K562 (cell line): ENCODE measurements around the gene DUSP16. TPM values are rescaled to one million over a fixed set of nuclear protein-coding genes. Genes with fewer than 3 reads are reported as not detected.

Source experiments
- ATAC-seq: fragments of 200-7000 bp; cut with Tn5 transposase; 3 replicates; pipeline ENCODE4 v1.9.1; 2020; ENCODE audit warnings: moderate library complexity
- BruUV-seq: library from RNA; stranded (reverse); fragments of 400-500 nt; replicated peaks from 2 replicates; lab custom pipeline; 2021; lab: Mats Ljungman, UMichigan
- CTCF ChIA-PET: fragments of 300-600 bp; formaldehyde crosslinking; extraction: SDS; loops from one replicate; lab custom pipeline; 2021; ENCODE audit warnings: low intra/inter-chr PET ratio; lab: Yijun Ruan, JAX
- POLR2A ChIA-PET: fragments of 300-600, 350-650 bp; sonication (Branson Sonifier 250); formaldehyde crosslinking; extraction: SDS; loops from one replicate; lab custom pipeline; 2021; ENCODE audit warnings: antibody characterized with exemption, inconsistent platforms; lab: Yijun Ruan, JAX
- DNase-seq, 4 experiments: peaks; one replicate each; pipeline versions ENCODE4 v3.0.0 to v3.0.0-alpha.2; 2011 to 2018; ENCODE audit warnings: low spot score in 3 of 4, mixed read lengths in 3 of 4; ENCODE audit errors: extremely low read depth in 1 of 4
- FAIRE-seq: peaks from 2 replicates; lab custom pipeline; 2011; peaks lifted over from hg19 to GRCh38; lab: Jason Lieb, UNC
- H2AFZ ChIP-seq: 2 replicates; pipeline ENCODE4 v1.6.0; 2011; ENCODE audit warnings: low read depth, low read length, control low read depth, inconsistent platforms
- H3K27ac ChIP-seq: fragments of 200-600 bp; 3 replicates; pipeline ENCODE4 v1.8.0; 2011; ENCODE audit warnings: low read depth, mild to moderate bottlenecking, control low read depth, inconsistent platforms, low read length, moderate library complexity, mixed read lengths; ENCODE audit errors: extremely low read depth
- H3K27me3 ChIP-seq, 2 experiments: fragments of 300-600 bp in 1 of 2; 2 replicates in 1 of 2; 3 replicates in 1 of 2; pipeline versions ENCODE4 v1.6.0 to v1.8.0; 2011; ENCODE audit warnings: inconsistent platforms in 2 of 2, low read length in 2 of 2, mild to moderate bottlenecking in 1 of 2, mixed read lengths in 1 of 2, moderate library complexity in 1 of 2; ENCODE audit not compliant: control insufficient read depth in 2 of 2, insufficient read depth in 2 of 2
- H3K36me3 ChIP-seq: fragments of 300-600 bp; 3 replicates; pipeline ENCODE4 v1.8.0; 2011; ENCODE audit warnings: mild to moderate bottlenecking, low read length, inconsistent platforms; ENCODE audit not compliant: control insufficient read depth, insufficient read depth
- H3K4me1 ChIP-seq, 2 experiments: fragments of 200-600 bp in 1 of 2; replicated peaks in 1 of 2; 2 replicates in 1 of 2; 3 replicates in 1 of 2; pipeline versions ENCODE4 v1.5.1 to v1.8.0; 2011; ENCODE audit warnings: inconsistent platforms in 2 of 2, low read length in 2 of 2, mild to moderate bottlenecking in 1 of 2, mixed read lengths in 1 of 2, moderate library complexity in 1 of 2; ENCODE audit not compliant: control insufficient read depth in 2 of 2, insufficient read depth in 2 of 2
- H3K4me2 ChIP-seq: 2 replicates; pipeline ENCODE4 v1.6.1; 2011; ENCODE audit warnings: low read length, control low read depth, inconsistent platforms, mixed read lengths; ENCODE audit not compliant: insufficient read depth
- H3K4me3 ChIP-seq: fragments of 200-600 bp; sonication (generic), shearing (Covaris generic); 2 replicates; pipeline ENCODE4 v1.5.1; 2016; ENCODE audit warnings: control low read depth, inconsistent platforms
- H3K79me2 ChIP-seq: fragments of 200-600 bp; 3 replicates; pipeline ENCODE4 v1.8.0; 2011; ENCODE audit warnings: low read length, inconsistent platforms; ENCODE audit not compliant: control insufficient read depth, insufficient read depth
- H3K9ac ChIP-seq, 2 experiments: 2 replicates each; pipeline versions ENCODE4 v1.6.0 to v1.6.1; 2011; ENCODE audit warnings: low read depth in 2 of 2, low read length in 2 of 2, control low read depth in 1 of 2, inconsistent platforms in 1 of 2, mild to moderate bottlenecking in 1 of 2, mixed read lengths in 1 of 2; ENCODE audit not compliant: insufficient read depth in 1 of 2
- H3K9me1 ChIP-seq: one replicate; pipeline ENCODE4 v1.6.0; 2011; ENCODE audit warnings: inconsistent platforms, mild to moderate bottlenecking, low read length, moderate library complexity; ENCODE audit not compliant: control insufficient read depth, insufficient read depth
- H3K9me3 ChIP-seq: replicated peaks from 2 replicates; pipeline ENCODE4 v1.5.1; 2011; ENCODE audit warnings: low read depth, low read length, inconsistent platforms; ENCODE audit not compliant: control insufficient read depth, insufficient read depth
- H4K20me1 ChIP-seq: replicated peaks from 2 replicates; pipeline ENCODE4 v1.6.1; 2011; ENCODE audit warnings: low read length, inconsistent platforms, mixed read lengths; ENCODE audit not compliant: control insufficient read depth, insufficient read depth
- CTCF ChIP-seq, 3 experiments: IDR thresholded peaks in 2 of 3; conservative IDR thresholded peaks in 1 of 3; 2 replicates each; pipeline ENCODE4 v1.5.1; 2011 to 2012; ENCODE audit warnings: low read length in 3 of 3, mild to moderate bottlenecking in 3 of 3, control low read depth in 2 of 3, improper control_type of control experiment in 1 of 3, inconsistent platforms in 1 of 3, low read depth in 1 of 3, mixed read lengths in 1 of 3, moderate library complexity in 1 of 3; ENCODE audit not compliant: insufficient read depth in 2 of 3
- DIDO1 ChIP-seq: fragments of 450-650 bp; IDR thresholded peaks from 2 replicates; pipeline ENCODE4 v1.6.1; 2016; ENCODE audit warnings: low read depth, missing biosample characterization, missing genetic modification characterization
- FOSL1 ChIP-seq: fragments of 200-800 bp; sonication (Bioruptor generic); conservative IDR thresholded peaks from 2 replicates; pipeline ENCODE4 v1.6.1; 2016; ENCODE audit warnings: missing genetic modification characterization, missing compliant biosample characterization
- ILK ChIP-seq: fragments of 450-650 bp; IDR thresholded peaks from 2 replicates; pipeline ENCODE4 v1.6.1; 2016; ENCODE audit warnings: missing genetic modification characterization, low read depth, mild to moderate bottlenecking, missing compliant biosample characterization, moderate library complexity, borderline replicate concordance
- USF1 ChIP-seq: sonication (generic); formaldehyde crosslinking; IDR thresholded peaks from 2 replicates; pipeline ENCODE4 v1.9.0; 2022; ENCODE audit warnings: mild to moderate bottlenecking, missing genetic modification reagents
- WHSC1 ChIP-seq: IDR thresholded peaks from one replicate; pipeline ENCODE4 v1.6.1; 2012; ENCODE audit warnings: low read length, control low read depth, inconsistent platforms
- ZNF274 ChIP-seq: IDR thresholded peaks from 2 replicates; pipeline ENCODE4 v1.6.1; 2011; ENCODE audit warnings: low read depth, mild to moderate bottlenecking, low read length, moderate library complexity, borderline replicate concordance
- WGBS: fragments of 100-300 bp; shearing (Covaris generic); methylation state at CpG from one replicate; pipeline ENCODE4 v1.1.6; 2016; ENCODE audit warnings: low coverage, mixed read lengths; ENCODE audit not compliant: insufficient coverage; ENCODE audit errors: missing lambda C conversion rate; 5-methylcytosine and 5-hydroxymethylcytosine counted together
- in situ Hi-C: fragments of 300-500 bp; cut with MboI; formaldehyde crosslinking; loops from 4 replicates; pipeline ENCODE4 v1.15.0; 2018; ENCODE audit warnings: inconsistent platforms, mixed read lengths
- intact Hi-C: fragments of 100-400 bp; cut with micrococcal nuclease; formaldehyde crosslinking; loops from 2 replicates; pipeline ENCODE4 v1.14.2; 2022
- polyA plus RNA-seq, 8 experiments: library from polyadenylated mRNA; depleted of rRNA in 4 of 8; stranded (reverse) in 5 of 8; unstranded in 3 of 8; fragments of >200 nt; fragmentation: Nextera tagmentation in 2 of 8; fragmentation: Illumina TruSeq in 1 of 8; extraction: Ambion mirVana in 2 of 8; extraction: Trizol in 1 of 8; gene quantifications; 2 replicates each; pipeline versions ENCODE4 v1.2.1 to v1.2.3, GENCODE V29; 2011 to 2014; ENCODE audit warnings: inconsistent platforms in 1 of 8, missing spikeins in 1 of 8
- total RNA-seq, 7 experiments: library from RNA; depleted of rRNA in 6 of 7; stranded (reverse); fragments of >200 nt in 6 of 7; fragmentation: Illumina TruSeq in 2 of 7; extraction: Trizol in 2 of 7; gene quantifications; 2 replicates each; pipeline versions ENCODE4 v1.2.1 to v1.2.3, GENCODE V29; 2011 to 2021; ENCODE audit warnings: low replicate concordance in 1 of 7

The DUSP16 gene
- total and polyA plus RNA-seq, 9 of the 15 experiments (the other 6 are each of a cell fraction or from before 2014, with no cell fraction given) = 0.70 to 12.3 (median 5.7) TPM

GRCh38 chr12:12487490-12487889 lies 75.2 kb downstream of the DUSP16 start (continued):
- TF ChIP-seq USF1 (CRISPR knock-in tag) (no peak), ILK (tag) (no peak), ZNF274 (no peak), CTCF (IDR thresholded peaks at IDR 0.05 in 2 of 3, conservative IDR thresholded peaks at IDR 0.05 in 1 of 3; ENCODE audit: insufficient read depth in 2 of 3, low read depth in 1 of 3, low read length in 3 of 3) (no peak), DIDO1 (tag) (no peak)

- in situ Hi-C loops (no loop called here), intact Hi-C loops (no loop called here)
- H3K27me3 ChIP-seq = no peaks in the 10 kb centered on the region
- no peak overlapping the region for H3K27ac ChIP-seq
- no peaks in the 10 kb centered on the region for H3K79me2 ChIP-seq
- DNase-seq (no peak), FAIRE-seq (peak; percentile 49), ATAC-seq (no peak)
- TF ChIP-seq FOSL1 (tag) (peak; percentile 8), WHSC1 (no peak)
- ChIA-PET POLR2A (interaction anchor here (1.2 kb wide), 1 partner anchor 10 kb away, joined by 4 read pairs; no protein-coding TSS in a partner anchor), CTCF (no interaction called here)
- H2AFZ ChIP-seq = no peak overlapping the region
- 84% methylated on average over 6 of the region's 6 CpGs for WGBS
- H3K4me1 ChIP-seq = peaks cover 0 to 2% of the 10 kb centered on the region in 2 experiments; a peak in 2 of 5 replicates
- H3K36me3 ChIP-seq = peaks cover 21% of the 10 kb centered on the region; the same call in 2 of the 3 replicates
- no TSS peak for BruUV-seq
- no peaks in the 10 kb centered on the region for H3K9me1 ChIP-seq
- no peak overlapping the region for H3K9ac ChIP-seq
- H4K20me1 ChIP-seq = no peaks in the 10 kb centered on the region
- H3K4me2 ChIP-seq = no peak overlapping the region
- H3K4me3 ChIP-seq = no peak overlapping the region
- H3K9me3 ChIP-seq = no peaks in the 10 kb centered on the region
Measured at GRCh38 chr12:12486661-12487240, 75.9 kb downstream of the DUSP16 start.
